Myocyte (in vitro differentiated cells): ENCODE results near the gene KIF12. TPM values are rescaled to one million over a fixed set of nuclear protein-coding genes. Genes with fewer than 3 reads are reported as not detected.
A peak's percentile ranks its signal among the peaks of the same experiment; 100 is the strongest.

Source experiments
- DNase-seq: peaks from one replicate; pipeline ENCODE4 v3.0.0-alpha.2; 2012; ENCODE audit warnings: low read depth
- total RNA-seq: library from RNA; depleted of rRNA; stranded (reverse); fragments of >200 nt; gene quantifications from 2 replicates; pipeline ENCODE4 v1.2.3, GENCODE V29; 2014

KIF12 gene
- total RNA-seq, 1 donor from 2014 or later, result not detected

GRCh38 chr9:114123031-114123977, 24.2 kb upstream of the KIF12 start:
- DNase-seq, result peak; percentile 43

GRCh38 chr9:114122136-114123027, 23.3 kb upstream of the KIF12 start:
- DNase-seq, result peak; percentile 61

GRCh38 chr9:114121227-114122135, 22.4 kb upstream of the KIF12 start:
- peak; percentile 21 for DNase-seq

GRCh38 chr9:114120192-114121014, 21.3 kb upstream of the KIF12 start:
- DNase-seq, result no peak

- no peak for DNase-seq
These were observed 20.4 kb upstream of the KIF12 start for GRCh38 chr9:114119242-114120191.

GRCh38 chr9:114117996-114118830, 19.1 kb upstream of the KIF12 start:
- DNase-seq, result no peak

- no peak for DNase-seq
These were observed 18.5 kb upstream of the KIF12 start for GRCh38 chr9:114117614-114117995.

GRCh38 chr9:114116126-114116747, 17.1 kb upstream of the KIF12 start:
- DNase-seq, result no peak

GRCh38 chr9:114115654-114116125, 16.6 kb upstream of the KIF12 start:
- no peak for DNase-seq

- no peak for DNase-seq
These were observed 15.3 kb upstream of the KIF12 start for GRCh38 chr9:114114364-114114763.

GRCh38 chr9:114112778-114113584, 13.9 kb upstream of the KIF12 start:
- DNase-seq, result peak; percentile 34

GRCh38 chr9:114112325-114112724, 13.2 kb upstream of the KIF12 start:
- DNase-seq, result no peak

GRCh38 chr9:114110180-114110579, 11.1 kb upstream of the KIF12 start:
- no peak for DNase-seq

GRCh38 chr9:114109124-114109523, 10.0 kb upstream of the KIF12 start:
- DNase-seq, result no peak

GRCh38 chr9:114108016-114108833, 9.1 kb upstream of the KIF12 start:
- peak; percentile 85 for DNase-seq
